ENCODE measurements around the gene CCNY. TPM values are rescaled to one million over a fixed set of nuclear protein-coding genes. Genes with fewer than 3 reads are reported as not detected.

The CCNY gene
- total RNA-seq, 1 experiment from 2014 or later, result 53.3 TPM

GRCh38 chr10:35452847-35453246 lies 116.5 kb downstream of the CCNY start:
- POLR2A ChIA-PET, result no interaction called here

GRCh38 chr10:35453855-35454532 lies 117.7 kb downstream of the CCNY start:
- Mint-ChIP-seq H3K27ac (no peak overlapping the region), H3K36me3 (no peaks in the 10 kb centered on the region), H3K4me3 (no peak overlapping the region), H3K4me1 (peaks cover 67% of the 10 kb centered on the region), H3K27me3 (ENCODE audit: low read depth) (no peaks in the 10 kb centered on the region), H3K9me3 (no peaks in the 10 kb centered on the region)
- ChIA-PET POLR2A (no interaction called here), CTCF (no interaction called here)
- DNase-seq (ENCODE audit: low spot score), result no peak
- no peak for ATAC-seq
- no peak for TF ChIP-seq ZNF317 (CRISPR knock-in tag; IDR thresholded peaks at IDR 0.05; ENCODE audit: borderline replicate concordance, low read depth)
- no peak for TF ChIP-seq NR2C2 (CRISPR knock-in tag; IDR thresholded peaks at IDR 0.05)
- no peak for TF ChIP-seq NR3C1 (CRISPR knock-in tag; conservative IDR thresholded peaks at IDR 0.05; ENCODE audit: low read depth)
- TF ChIP-seq ZNF263 (CRISPR knock-in tag; IDR thresholded peaks at IDR 0.05; ENCODE audit: low read depth), result no peak
- TF ChIP-seq USF1 (CRISPR knock-in tag; IDR thresholded peaks at IDR 0.05), result no peak
- TF ChIP-seq ZNF396 (CRISPR knock-in tag; IDR thresholded peaks at IDR 0.05; ENCODE audit: borderline replicate concordance), result no peak

More at GRCh38 chr10:35452847-35453246, 116.5 kb downstream of the CCNY start:
- H3K27me3 Mint-ChIP-seq (ENCODE audit: low read depth), result no peaks in the 10 kb centered on the region
- peaks cover 67% of the 10 kb centered on the region for H3K4me1 Mint-ChIP-seq
- CTCF ChIA-PET, result no interaction called here
- H3K4me3 Mint-ChIP-seq, result no peak overlapping the region
- TF ChIP-seq ZNF281 (CRISPR knock-in tag; IDR thresholded peaks at IDR 0.05), result no peak
- TF ChIP-seq MYBL2 (CRISPR knock-in tag; IDR thresholded peaks at IDR 0.05), result no peak
- no peak for TF ChIP-seq PRRX2 (CRISPR knock-in tag; IDR thresholded peaks at IDR 0.05)
- TF ChIP-seq ZNF423 (CRISPR knock-in tag; IDR thresholded peaks at IDR 0.05), result no peak
- no peak for TF ChIP-seq SP1 (CRISPR knock-in tag; conservative IDR thresholded peaks at IDR 0.05)
- no peak for TF ChIP-seq ATF6 (CRISPR knock-in tag; IDR thresholded peaks at IDR 0.05)
- no peak for TF ChIP-seq NR1H2 (CRISPR knock-in tag; IDR thresholded peaks at IDR 0.05)
- TF ChIP-seq E2F5 (CRISPR knock-in tag; IDR thresholded peaks at IDR 0.05), result no peak
- TF ChIP-seq ZNF425 (CRISPR knock-in tag; conservative IDR thresholded peaks at IDR 0.05), result no peak
- no peak for TF ChIP-seq ZNF263 (CRISPR knock-in tag; IDR thresholded peaks at IDR 0.05; ENCODE audit: low read depth)
- no peak for TF ChIP-seq ZNF219 (CRISPR knock-in tag; IDR thresholded peaks at IDR 0.05; ENCODE audit: borderline replicate concordance)
- ATAC-seq (no peak), DNase-seq (ENCODE audit: low spot score) (no peak)
- H3K36me3 Mint-ChIP-seq, result no peaks in the 10 kb centered on the region
- H3K9me3 Mint-ChIP-seq, result no peaks in the 10 kb centered on the region
- no peak overlapping the region for H3K27ac Mint-ChIP-seq

Measured in WTC11 (cell line).